LNCaP clone FGC (cell line): ENCODE results near the gene LRRC18.

Experiments used
- DNase-seq: peaks from one replicate; pipeline ENCODE4 v3.0.0-alpha.2; 2011; ENCODE audit warnings: low read depth
- H3K4me3 ChIP-seq: 2 replicates; pipeline ENCODE4 v1.5.1; 2011; ENCODE audit warnings: mild to moderate bottlenecking, low read depth, low read length, control low read depth
- TF ChIP-seq, protein P1 (sequence below): IDR thresholded peaks from 2 replicates; pipeline ENCODE4 v1.5.1; 2012; ENCODE audit warnings: mild to moderate bottlenecking; ENCODE audit not compliant: control insufficient read depth, insufficient read depth; ENCODE audit errors: extremely low read depth

The LRRC18 gene

DNA sequence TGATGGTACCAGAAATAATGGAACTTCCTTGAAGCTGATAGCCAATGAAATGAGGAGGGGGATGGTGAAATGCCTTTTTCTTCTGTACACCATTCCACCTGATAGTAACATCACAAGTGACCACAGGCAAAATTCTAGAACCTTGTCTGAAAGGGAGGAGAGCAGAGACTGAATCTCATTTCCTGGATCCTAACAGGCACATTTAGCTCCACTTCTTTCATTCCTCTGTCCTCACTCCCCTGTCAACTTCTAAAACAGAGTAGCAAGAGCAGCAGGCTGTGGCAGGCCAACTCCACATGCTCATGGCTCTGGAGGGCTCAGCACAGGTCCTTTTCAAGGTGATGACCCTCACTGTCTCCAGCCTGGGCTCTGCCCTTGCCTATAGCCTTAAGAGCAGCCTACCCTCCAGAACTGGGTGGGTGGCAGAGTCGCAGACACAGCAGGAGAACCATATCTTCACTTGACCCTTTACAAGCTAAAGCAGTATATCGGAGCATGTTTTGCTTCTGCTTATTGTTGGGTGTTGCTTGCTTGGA, at the start of gene LRRC18:
Gene LRRC18 (minus strand): TSS at position 51 of the 536 bp plus-strand sequence. CDS start 25,685 bp downstream, outside the sequence.
- TF ChIP-seq, protein P1, sequence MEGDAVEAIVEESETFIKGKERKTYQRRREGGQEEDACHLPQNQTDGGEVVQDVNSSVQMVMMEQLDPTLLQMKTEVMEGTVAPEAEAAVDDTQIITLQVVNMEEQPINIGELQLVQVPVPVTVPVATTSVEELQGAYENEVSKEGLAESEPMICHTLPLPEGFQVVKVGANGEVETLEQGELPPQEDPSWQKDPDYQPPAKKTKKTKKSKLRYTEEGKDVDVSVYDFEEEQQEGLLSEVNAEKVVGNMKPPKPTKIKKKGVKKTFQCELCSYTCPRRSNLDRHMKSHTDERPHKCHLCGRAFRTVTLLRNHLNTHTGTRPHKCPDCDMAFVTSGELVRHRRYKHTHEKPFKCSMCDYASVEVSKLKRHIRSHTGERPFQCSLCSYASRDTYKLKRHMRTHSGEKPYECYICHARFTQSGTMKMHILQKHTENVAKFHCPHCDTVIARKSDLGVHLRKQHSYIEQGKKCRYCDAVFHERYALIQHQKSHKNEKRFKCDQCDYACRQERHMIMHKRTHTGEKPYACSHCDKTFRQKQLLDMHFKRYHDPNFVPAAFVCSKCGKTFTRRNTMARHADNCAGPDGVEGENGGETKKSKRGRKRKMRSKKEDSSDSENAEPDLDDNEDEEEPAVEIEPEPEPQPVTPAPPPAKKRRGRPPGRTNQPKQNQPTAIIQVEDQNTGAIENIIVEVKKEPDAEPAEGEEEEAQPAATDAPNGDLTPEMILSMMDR: no peak
- DNase-seq: no peak
- no peak within 1 kb of the TSS for H3K4me3 ChIP-seq

DNA sequence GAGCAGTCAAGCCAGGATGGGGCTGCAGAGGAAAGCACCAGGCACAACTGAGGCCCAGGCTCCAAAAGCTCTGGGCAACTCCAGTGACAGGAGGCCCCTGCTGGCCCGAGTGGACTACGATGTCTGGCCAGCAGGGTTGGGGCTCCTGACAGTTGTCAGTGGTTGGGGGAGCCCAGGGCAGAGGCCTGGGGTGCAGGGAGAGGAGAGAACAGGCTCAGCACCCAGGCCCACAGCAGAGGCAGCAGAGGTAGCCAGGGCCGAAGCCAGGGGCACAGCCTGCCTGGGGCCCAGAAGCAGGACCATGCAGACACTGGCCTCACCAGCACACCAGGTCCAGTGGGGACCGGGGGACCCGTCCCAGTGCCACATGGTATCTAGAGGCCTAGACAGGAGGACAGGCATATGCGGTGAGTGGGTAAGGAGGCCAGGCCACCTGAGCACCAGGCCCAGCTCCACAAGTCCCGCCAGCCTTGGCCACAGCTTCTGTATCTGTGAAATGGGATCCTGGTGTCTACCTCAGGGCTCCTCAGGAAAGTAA, 46.0 kb upstream of the LRRC18 start:
- TF ChIP-seq, protein P1: no peak
- H3K4me3 ChIP-seq: no peak overlapping the region
- DNase-seq: no peak

DNA sequence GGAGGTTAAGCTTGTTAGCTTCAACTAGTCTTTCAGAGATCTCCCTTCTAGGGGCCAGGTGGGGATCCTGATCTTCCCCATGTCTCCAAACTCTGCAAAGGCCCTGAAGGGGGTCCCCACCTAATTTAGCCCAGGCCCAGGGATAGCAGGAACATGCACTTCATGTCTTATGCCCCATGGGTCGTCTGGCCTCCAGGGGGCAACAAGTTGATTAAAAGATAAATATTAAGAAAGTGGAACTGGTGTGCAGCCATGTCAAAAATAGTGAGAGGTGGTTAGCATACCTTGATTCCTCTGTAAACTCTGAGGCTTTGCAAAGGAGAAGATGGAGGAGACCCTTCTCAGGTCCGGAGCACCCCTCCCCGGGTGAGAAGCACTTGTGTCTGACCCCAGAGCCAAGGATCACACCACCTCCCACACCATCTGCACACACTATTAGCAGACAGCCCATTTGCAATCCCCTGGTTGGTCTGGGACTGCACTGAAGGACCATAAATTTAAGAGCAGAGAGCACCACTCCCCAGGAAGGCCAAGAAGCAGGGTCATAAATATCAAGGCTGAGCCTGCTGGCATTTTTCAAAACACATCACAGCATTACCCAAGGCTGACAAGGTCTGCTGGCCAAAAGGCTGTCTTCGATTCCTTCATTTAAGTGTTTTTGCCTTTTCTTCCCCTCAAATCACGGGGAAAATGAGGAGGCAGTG, 44.2 kb upstream of the LRRC18 start:
- H3K4me3 ChIP-seq: no peak overlapping the region
- TF ChIP-seq, protein P1: no peak
- DNase-seq: no peak

DNA sequence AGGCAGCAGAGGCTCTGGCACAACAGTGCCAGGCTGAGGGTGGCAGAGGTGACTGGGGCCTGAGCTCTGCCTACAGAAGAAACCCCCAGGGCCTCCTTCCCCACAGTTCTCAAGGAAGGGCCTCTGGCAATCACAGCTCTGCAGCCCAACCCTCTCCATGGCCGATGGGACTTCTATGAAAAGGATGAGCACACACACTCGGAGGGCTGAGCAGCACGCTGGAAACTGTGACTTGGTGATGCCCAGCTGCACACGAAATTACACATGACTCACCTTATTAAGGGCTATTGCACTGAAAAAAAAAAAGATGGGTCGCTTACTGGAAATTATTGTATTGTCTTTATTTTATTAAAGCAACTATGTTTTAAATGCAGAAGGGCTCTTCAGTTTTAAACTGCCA, 42.9 kb upstream of the LRRC18 start:
- no peak for DNase-seq
- H3K4me3 ChIP-seq: no peak overlapping the region
- TF ChIP-seq, protein P1: no peak

DNA sequence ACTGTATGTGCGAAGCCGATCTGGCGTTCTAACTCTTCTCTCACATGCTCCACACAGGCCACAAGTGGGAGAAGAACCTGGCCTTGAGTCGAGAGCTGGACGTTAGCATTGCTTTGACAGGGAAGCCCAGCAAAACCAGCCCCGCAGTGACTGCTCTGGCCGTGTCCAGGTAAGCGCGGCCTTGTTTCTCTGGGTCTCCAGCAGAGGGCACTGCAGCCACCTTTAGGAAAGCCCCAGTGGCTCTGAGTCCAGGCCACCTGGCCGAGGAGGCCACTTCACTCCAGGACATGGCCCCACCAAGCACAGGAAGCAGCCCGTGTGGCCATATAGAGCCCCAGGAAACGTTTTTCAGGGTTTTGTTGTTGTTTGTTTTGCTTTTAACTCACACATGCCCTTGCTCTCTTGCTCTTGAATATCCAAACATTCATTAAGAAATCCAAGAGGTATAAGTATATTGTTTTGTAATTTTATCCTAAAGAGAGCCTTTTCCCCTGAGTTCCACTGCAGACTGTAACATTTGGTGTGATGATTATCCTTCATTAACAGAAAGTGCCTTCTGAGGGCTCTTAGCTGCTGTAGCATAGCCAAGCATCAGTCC, 41.8 kb upstream of the LRRC18 start:
- no peak overlapping the region for H3K4me3 ChIP-seq
- TF ChIP-seq, protein P1: peak; percentile 93
- peak; percentile 10 for DNase-seq

DNA sequence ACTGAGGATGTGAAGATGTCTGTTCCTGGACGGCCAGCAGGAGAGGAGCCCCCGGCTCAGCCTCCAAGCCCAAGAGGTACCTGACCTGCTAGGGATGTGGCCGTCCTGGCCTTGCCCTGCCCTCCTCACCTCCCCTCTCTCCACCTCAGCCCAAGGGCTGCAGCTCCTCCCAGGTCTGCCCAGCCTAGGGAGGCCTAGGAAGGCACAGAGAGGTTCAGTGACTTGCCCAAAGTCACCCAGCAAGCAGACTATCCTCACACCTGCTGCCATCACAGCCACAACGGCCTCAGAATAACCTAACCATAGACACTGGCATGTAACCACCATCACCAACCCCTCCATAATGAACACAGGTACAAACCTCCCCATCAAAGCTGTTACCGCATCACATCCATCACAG, 38.7 kb upstream of the LRRC18 start:
- no peak overlapping the region for H3K4me3 ChIP-seq
- no peak for DNase-seq
- TF ChIP-seq, protein P1: no peak
